ENCODE data around the gene METTL5. TPM values are rescaled to one million over a fixed set of nuclear protein-coding genes. Genes with fewer than 3 reads are reported as not detected.

Gene METTL5
- total RNA-seq, 1 experiment from 2014 or later: 103 TPM

GRCh38 chr2:169796441-169796840 is 28.3 kb downstream of the METTL5 start:
- 0 out of 2 replicates have a peak, but pooled peaks cover 7% of the 10 kb centered on the region for H4K20me1 ChIP-seq (ENCODE audit: insufficient read depth)
- H3K9ac ChIP-seq (ENCODE audit: low read length): no peak overlapping the region
- no peaks in the 10 kb centered on the region for H3K27me3 ChIP-seq (ENCODE audit: insufficient read depth, low read length)
- DNase-seq (ENCODE audit: low read depth, low spot score) (no peak), ATAC-seq (no peak)
- no peak for TF ChIP-seq CEBPB (IDR thresholded peaks at IDR 0.05; ENCODE audit: low read depth)
- TF ChIP-seq, protein P1, sequence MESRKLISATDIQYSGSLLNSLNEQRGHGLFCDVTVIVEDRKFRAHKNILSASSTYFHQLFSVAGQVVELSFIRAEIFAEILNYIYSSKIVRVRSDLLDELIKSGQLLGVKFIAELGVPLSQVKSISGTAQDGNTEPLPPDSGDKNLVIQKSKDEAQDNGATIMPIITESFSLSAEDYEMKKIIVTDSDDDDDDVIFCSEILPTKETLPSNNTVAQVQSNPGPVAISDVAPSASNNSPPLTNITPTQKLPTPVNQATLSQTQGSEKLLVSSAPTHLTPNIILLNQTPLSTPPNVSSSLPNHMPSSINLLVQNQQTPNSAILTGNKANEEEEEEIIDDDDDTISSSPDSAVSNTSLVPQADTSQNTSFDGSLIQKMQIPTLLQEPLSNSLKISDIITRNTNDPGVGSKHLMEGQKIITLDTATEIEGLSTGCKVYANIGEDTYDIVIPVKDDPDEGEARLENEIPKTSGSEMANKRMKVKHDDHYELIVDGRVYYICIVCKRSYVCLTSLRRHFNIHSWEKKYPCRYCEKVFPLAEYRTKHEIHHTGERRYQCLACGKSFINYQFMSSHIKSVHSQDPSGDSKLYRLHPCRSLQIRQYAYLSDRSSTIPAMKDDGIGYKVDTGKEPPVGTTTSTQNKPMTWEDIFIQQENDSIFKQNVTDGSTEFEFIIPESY (IDR thresholded peaks at IDR 0.05; ENCODE audit: extremely low read depth, insufficient replicate concordance, low read length): no peak
- TF ChIP-seq ZFX (IDR thresholded peaks at IDR 0.05): no peak
- TF ChIP-seq FOSL1 (IDR thresholded peaks at IDR 0.05; ENCODE audit: low read depth): no peak
- TF ChIP-seq SRF (IDR thresholded peaks at IDR 0.05; ENCODE audit: low read depth): no peak
- TF ChIP-seq POLR2AphosphoS5 (IDR thresholded peaks at IDR 0.05; ENCODE audit: low read depth, low read length): no peak
- no peak for TF ChIP-seq TCF7L2 (IDR thresholded peaks at IDR 0.05; ENCODE audit: borderline replicate concordance, extremely low read depth, insufficient read depth, insufficient read length)
- no peak for TF ChIP-seq CBX3 (IDR thresholded peaks at IDR 0.05; ENCODE audit: low read depth)
- TF ChIP-seq CTCF (IDR thresholded peaks at IDR 0.05 in 2 of 3, conservative IDR thresholded peaks at IDR 0.05 in 1 of 3; ENCODE audit: borderline replicate concordance in 1 of 3, insufficient read depth in 1 of 3, low read depth in 2 of 3, low read length in 2 of 3): no peak
- TF ChIP-seq SIN3A (IDR thresholded peaks at IDR 0.05; ENCODE audit: low read depth): no peak
- TF ChIP-seq MAX (IDR thresholded peaks at IDR 0.05): no peak
- no peak overlapping the region for H3K4me3 ChIP-seq (replicated peaks in 1 of 2; ENCODE audit: low read depth in 1 of 2, low read length in 2 of 2)
- no peak overlapping the region for H3K4me2 ChIP-seq (ENCODE audit: low read length)
- ChIA-PET POLR2A (no interaction called here), RAD21 (ENCODE audit: low non-redundant PET in 1 of 2, low total read pairs in 2 of 2, uncharacterized antibody in 2 of 2, unreplicated experiment in 2 of 2) (no interaction called here), CTCF (no interaction called here)
- H3K4me1 ChIP-seq (ENCODE audit: control insufficient read depth in 1 of 2, insufficient read depth in 2 of 2, low read length in 2 of 2): peaks cover 6 to 16% of the 10 kb centered on the region in 2 experiments; a peak in 3 of 4 replicates
- no peaks in the 10 kb centered on the region for H3K9me3 ChIP-seq (ENCODE audit: control insufficient read depth in 1 of 2, insufficient read depth in 1 of 2, low read depth in 1 of 2, low read length in 2 of 2)
- H3K27ac ChIP-seq (ENCODE audit: low read depth, low read length): no peak overlapping the region
- BruUV-seq (replicated peaks): no TSS peak
- 0 out of 4 replicates have a peak, but pooled peaks cover 0 to 2% of the 10 kb centered on the region in 2 experiments for H3K36me3 ChIP-seq (ENCODE audit: control insufficient read depth in 1 of 2, insufficient read depth in 2 of 2, low read length in 2 of 2)
- H3K79me2 ChIP-seq (ENCODE audit: insufficient read depth, low read length): peaks cover 30% of the 10 kb centered on the region
- no peak overlapping the region for H2AFZ ChIP-seq (ENCODE audit: low read depth, low read length, poor library complexity, severe bottlenecking)
- no peaks in the 10 kb centered on the region for H3K9me2 ChIP-seq (ENCODE audit: insufficient read depth)
- intact Hi-C loops (cut with micrococcal nuclease): no loop called here
